Adipose tissue (tissue), 3 donors: ENCODE measurements around the gene SAAL1. TPM values are rescaled to one million over a fixed set of nuclear protein-coding genes. Genes with fewer than 3 reads are reported as not detected.
"Not testable (repeated sequence)": the region's sequence is repeated elsewhere in the genome, so short reads cannot be mapped to it uniquely, and the experiment has no call there.

Source experiments
- H3K27ac ChIP-seq: one replicate; pipeline ENCODE4 v1.5.1; 2013; ENCODE audit warnings: low read depth, low read length
- WGBS, 3 donors: extraction: QIAGEN DNeasy Blood & Tissue Kit; methylation state at CpG; one replicate each; pipeline ENCODE4 v1.1.7; 2013; 5-methylcytosine and 5-hydroxymethylcytosine counted together
- polyA plus RNA-seq, 3 donors: library from polyadenylated mRNA; stranded (reverse); fragments of 200-250 nt; gene quantifications; one replicate each; pipeline ENCODE4 v1.2.3, GENCODE V29; 2013
- donor health status: healthy with polysubstance abuse.
- donor health status: Bipolar disorder and iron deficiency.
- donor health status: healthy.

The SAAL1 gene
- polyA plus RNA-seq = 1 to 10 TPM; 6.1 to 7.3 (median 6.5) TPM

- 4 to 7% (median 5%) methylated on average over 35 to 48 of the region's 48 CpGs for WGBS, 3 donors
Observed at GRCh38 chr11:18105802-18106574, at the start of gene SAAL1. TSS of gene SAAL1 (minus strand) at chr11:18106082. CDS start at chr11:18106041, 41 bp downstream.

GRCh38 chr11:18151581-18151980 is 45.7 kb upstream of the SAAL1 start:
- 77 to 88% (median 85%) methylated on average over 3 of the region's 3 CpGs for WGBS, 3 donors
- H3K27ac ChIP-seq = no peak overlapping the region

More at GRCh38 chr11:18105802-18106574, at the start of gene SAAL1:
- no peak within 1 kb of the TSS for H3K27ac ChIP-seq

GRCh38 chr11:18145837-18146236 is 40.0 kb upstream of the SAAL1 start:
- WGBS, 3 donors = 47 to 52% (median 50%) methylated on average over 3 of the region's 3 CpGs
- no peak overlapping the region for H3K27ac ChIP-seq

- H3K27ac ChIP-seq = no peak overlapping the region
- 49 to 72% (median 61%) methylated on average over 2 of the region's 2 CpGs for WGBS, 3 donors
Observed at GRCh38 chr11:18145025-18145424, 39.1 kb upstream of the SAAL1 start.

GRCh38 chr11:18144243-18144642 is 38.4 kb upstream of the SAAL1 start:
- H3K27ac ChIP-seq = no peak overlapping the region
- 65 to 74% (median 73%) methylated on average over 5 of the region's 5 CpGs for WGBS, 3 donors

GRCh38 chr11:18140145-18140544 is 34.3 kb upstream of the SAAL1 start:
- WGBS, 3 donors = 89 to 94% (median 91%) methylated on average over 2 of the region's 2 CpGs
- no peak overlapping the region for H3K27ac ChIP-seq

- no peak overlapping the region for H3K27ac ChIP-seq
- WGBS, 3 donors = 91 to 94% (median 94%) methylated on average over 29 of the region's 29 CpGs
Observed at GRCh38 chr11:18137186-18137800, 31.4 kb upstream of the SAAL1 start.

- 22 to 46% (median 32%) methylated on average over 2 of the region's 2 CpGs for WGBS, 3 donors
Observed at GRCh38 chr11:18135308-18135707, 29.4 kb upstream of the SAAL1 start.

GRCh38 chr11:18132341-18132740 is 26.5 kb upstream of the SAAL1 start, which contains the start of gene MRGPRX3:
TSS of gene MRGPRX3 (plus strand) at chr11:18132571. CDS start at chr11:18137203, 4,632 bp downstream.
- WGBS, 3 donors = 54 to 65% (median 56%) methylated on average over 3 of the region's 3 CpGs

More at GRCh38 chr11:18135308-18135707, 29.4 kb upstream of the SAAL1 start:
- no peak overlapping the region for H3K27ac ChIP-seq

GRCh38 chr11:18131115-18131514 is 25.2 kb upstream of the SAAL1 start:
- WGBS, 3 donors = 64 to 95% (median 90%) methylated on average over 4 of the region's 4 CpGs
- not testable (repeated sequence) for H3K27ac ChIP-seq

More at GRCh38 chr11:18132341-18132740, 26.5 kb upstream of the SAAL1 start, which contains the start of gene MRGPRX3:
- no peak within 1 kb of the TSS for H3K27ac ChIP-seq

- WGBS, 3 donors = 80 to 90% (median 83%) methylated on average over 16 to 20 of the region's 20 CpGs
- H3K27ac ChIP-seq = not testable (repeated sequence)
Observed at GRCh38 chr11:18121331-18121828, 15.5 kb upstream of the SAAL1 start.

- no peak overlapping the region for H3K27ac ChIP-seq
- WGBS, 3 donors = 2 to 3% (median 3%) methylated on average over 9 of the region's 9 CpGs
Observed at GRCh38 chr11:18115360-18116127, 9.7 kb upstream of the SAAL1 start.

- WGBS, 3 donors = 23 to 29% (median 26%) methylated on average over 2 of the region's 2 CpGs
- no peak overlapping the region for H3K27ac ChIP-seq
Observed at GRCh38 chr11:18111005-18111404, 5.1 kb upstream of the SAAL1 start.

GRCh38 chr11:18108254-18108653 is 2.4 kb upstream of the SAAL1 start:
- 56 to 63% (median 60%) methylated on average over 3 of the region's 3 CpGs for WGBS, 3 donors
- no peak overlapping the region for H3K27ac ChIP-seq

GRCh38 chr11:18106688-18107087 is 806 bp upstream of the SAAL1 start:
- 88 to 90% (median 88%) methylated on average over 9 of the region's 9 CpGs for WGBS, 3 donors
- no peak overlapping the region for H3K27ac ChIP-seq

- no peak overlapping the region for H3K27ac ChIP-seq
- WGBS, 3 donors = 19 to 24% (median 22%) methylated on average over 27 to 29 of the region's 29 CpGs
Observed at GRCh38 chr11:18105086-18105801, 638 bp downstream of the SAAL1 start.

GRCh38 chr11:18100926-18101656 is 4.8 kb downstream of the SAAL1 start:
- WGBS, 3 donors = 32 to 76% (median 50%) methylated on average over 6 of the region's 6 CpGs
- H3K27ac ChIP-seq = no peak overlapping the region
